HG02759 (cell line): Measurements from ENCODE around the gene FOXJ3.

Experiments used
- ATAC-seq: cut with Tn5 transposase; IDR thresholded peaks from one replicate; pipeline ENCODE4 v1.9.1; 2021; ENCODE audit warnings: mild to moderate bottlenecking, moderate library complexity; ENCODE audit not compliant: unreplicated experiment

Gene FOXJ3

DNA sequence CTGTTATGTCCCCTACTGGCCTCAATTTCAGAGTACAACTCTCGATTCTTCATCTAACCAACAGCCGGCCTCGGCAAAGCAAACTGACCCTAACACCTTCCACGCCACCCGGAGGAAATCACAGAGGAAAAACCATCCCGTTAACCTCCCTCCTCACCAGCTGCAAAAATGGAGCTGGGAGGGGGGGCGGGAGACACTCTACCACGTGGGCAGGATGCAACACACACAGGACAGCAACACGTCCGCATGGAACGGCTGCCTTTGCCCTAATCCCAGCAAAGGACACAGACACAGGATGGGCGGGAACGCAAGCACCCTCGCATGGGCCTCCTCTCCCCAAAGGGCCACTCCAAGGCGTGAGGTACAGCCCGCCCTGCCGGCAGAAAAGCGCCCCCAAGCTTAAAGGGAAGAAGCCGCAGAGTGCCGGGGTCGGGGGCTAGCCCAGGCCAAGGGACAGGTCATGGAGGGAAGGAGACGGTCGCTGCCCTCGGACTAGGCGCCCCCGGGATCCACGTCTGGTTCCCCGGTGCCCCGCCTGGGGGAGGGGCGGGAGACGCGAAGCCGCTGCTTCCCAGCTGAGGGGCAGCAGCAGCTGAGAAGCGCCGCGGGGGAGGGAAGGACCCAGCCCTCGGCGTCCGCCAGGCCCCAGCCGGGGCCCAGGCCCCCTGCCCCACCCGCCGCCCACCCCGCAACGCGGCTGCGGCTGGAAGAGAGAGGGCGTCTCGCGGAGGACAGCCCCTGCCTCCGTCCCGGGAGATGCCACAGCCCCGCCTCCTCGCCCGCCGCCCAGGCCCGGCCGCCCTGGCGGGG lies 590 bp downstream of the FOXJ3 start:
- ATAC-seq = peak; percentile 65

DNA sequence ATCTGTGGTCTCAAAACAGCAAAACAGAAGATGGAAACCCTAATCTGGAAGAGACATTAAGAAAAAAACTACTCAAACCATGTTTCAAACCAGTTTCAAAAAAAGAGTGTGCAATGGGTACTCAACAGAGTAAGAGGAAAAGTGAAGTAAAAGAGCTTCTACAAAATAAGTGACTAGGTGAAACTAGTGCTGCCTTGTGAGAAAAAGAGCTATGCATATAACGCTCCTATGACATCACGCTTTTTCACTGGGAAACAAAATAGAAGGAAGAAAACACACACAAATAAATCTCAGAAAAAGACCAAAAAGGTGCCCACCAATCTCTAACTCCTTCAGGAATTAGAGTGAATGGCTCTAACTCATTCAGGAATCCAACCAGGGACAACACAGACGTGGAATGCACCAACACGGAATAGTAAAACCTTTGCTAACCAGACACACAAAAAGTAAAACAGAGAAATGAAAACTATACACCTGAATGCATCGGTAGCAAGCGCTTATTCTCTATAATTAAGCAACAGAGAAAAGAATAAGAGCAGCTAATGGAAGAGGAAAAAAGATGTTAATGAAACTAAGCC lies 1.3 kb downstream of the FOXJ3 start:
- no peak for ATAC-seq

DNA sequence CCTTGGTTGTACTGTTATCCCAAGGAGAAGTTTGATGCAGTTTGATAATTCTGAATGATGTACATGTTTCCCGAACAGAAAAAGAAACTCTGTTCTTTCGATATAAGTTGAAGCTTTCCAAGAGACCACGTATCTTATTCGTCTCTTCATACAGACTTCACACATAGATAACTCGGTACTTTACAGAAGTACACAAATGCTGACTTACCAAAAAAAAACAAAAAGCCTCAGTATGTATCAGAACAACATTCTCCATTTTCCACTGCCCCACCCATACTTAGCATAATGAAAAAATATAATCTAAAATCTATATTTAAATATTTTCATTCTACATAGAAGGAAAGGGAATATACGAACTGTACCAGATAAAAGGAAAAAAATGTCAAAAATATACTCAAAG lies 2.2 kb downstream of the FOXJ3 start:
- no peak for ATAC-seq

DNA sequence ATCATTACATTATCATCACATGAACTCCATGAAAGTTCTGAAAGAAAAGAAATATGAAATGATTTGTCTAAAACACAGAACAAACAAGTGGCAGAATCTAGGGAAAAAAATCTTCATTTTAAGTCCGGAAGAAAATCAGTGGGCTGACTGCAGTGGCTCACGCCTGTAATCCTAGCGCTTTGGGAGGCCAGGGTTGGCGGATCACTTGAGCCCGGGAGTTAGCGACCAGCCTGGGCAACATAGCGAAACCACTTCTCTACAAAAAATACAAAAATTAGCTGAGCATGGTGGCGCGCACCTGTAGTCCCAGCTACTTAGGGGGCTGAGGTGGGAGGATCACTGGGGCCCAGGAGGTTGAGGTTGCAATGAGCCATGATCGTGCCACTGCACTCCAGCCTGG lies 4.8 kb downstream of the FOXJ3 start:
- no peak for ATAC-seq

DNA sequence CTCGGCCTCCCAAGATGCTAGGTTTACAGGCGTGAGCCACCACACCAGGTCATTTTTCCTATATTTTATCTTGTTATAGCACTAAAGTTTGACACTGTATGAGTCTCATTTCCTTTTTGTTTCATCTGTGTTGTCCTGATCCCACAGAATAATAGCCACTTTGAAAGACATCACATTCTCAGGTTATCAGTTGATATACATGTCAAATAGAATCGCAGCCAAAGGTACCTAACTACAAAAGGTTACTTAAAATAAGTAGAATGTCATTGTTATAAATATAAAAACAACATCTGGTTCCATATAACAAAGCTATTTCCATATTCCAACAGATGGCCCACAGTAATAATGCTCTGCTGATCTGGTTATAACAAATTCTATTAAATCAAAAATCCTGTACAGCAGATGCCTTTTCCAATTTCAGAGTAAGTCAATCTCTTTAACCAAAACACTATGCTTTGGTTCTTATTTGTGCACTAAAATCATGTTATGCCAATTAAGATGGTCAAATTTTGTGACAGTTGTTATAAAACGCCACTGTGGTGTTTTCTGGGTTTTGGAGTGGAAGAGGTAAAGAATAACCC lies 6.0 kb downstream of the FOXJ3 start:
- no peak for ATAC-seq

DNA sequence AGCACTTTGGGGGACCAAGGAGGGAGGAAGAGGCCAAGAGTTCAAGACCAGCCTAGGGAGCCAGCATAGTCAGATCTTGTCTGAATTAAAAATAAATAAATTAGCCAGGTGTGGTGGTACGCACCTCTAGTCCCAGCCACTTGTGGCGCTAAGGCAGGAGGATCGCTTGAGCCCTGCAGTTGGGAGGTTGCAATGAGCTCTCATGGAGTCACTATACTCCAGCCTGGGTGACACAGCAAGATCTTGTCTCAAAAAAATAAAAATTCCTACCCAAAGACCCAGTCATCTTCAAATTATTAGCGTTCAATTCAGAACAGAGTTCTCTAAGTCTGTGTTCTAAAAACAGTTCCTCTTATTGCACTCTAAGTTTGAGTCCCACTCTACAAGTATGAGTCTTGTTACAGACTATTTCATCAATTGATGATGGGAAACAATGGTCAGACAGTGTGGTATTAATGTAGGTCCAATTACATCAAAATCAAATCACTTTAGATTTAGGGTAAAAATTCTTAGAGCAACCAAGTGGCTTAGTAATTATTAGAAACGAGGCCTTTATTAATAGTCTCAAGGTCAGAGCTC lies 6.9 kb downstream of the FOXJ3 start:
- no peak for ATAC-seq

DNA sequence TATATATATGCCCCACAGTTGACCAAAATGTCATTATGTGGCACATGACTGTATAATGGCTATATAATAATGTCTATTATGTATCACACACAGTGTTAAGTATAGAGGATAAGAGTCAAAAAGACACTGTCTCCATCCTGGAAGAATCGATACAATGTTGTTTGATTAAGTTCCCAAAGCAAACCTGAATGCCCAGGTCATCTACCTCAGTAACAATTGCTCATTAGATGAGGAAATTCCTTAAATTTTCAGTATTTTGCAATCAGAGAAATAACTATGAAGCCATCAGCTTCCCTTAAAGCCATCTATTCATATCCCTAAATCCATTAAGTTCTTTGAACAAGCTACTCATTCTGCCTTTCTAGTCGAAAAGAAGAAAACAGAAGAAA lies 10.0 kb downstream of the FOXJ3 start:
- no peak for ATAC-seq

DNA sequence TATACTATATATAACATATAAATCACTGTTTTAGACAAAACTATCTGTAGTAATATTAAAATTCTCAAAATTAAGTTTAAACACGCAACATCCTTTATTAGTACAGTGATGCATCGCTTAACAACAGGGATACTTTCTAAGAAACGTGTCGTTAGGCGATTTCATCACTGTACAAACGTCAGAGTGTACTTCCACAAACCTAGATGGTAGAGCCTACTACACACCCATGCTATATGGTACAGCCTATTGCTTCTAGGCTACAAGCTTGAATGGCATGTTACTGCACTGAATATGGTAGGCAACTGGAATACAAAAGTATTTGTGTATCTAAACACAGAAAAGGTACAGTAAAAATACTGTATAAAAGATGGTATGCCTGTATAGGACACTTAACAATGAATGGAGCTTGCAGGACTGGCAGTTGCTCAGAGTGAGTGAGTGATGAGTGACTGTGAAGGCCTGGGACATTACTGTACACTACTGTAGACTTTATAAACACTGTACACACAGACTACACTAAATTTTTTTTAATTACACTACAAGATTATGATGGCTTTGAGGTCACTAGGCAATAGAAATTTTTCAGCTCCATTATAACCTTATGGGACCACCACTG lies 10.5 kb downstream of the FOXJ3 start:
- no peak for ATAC-seq

DNA sequence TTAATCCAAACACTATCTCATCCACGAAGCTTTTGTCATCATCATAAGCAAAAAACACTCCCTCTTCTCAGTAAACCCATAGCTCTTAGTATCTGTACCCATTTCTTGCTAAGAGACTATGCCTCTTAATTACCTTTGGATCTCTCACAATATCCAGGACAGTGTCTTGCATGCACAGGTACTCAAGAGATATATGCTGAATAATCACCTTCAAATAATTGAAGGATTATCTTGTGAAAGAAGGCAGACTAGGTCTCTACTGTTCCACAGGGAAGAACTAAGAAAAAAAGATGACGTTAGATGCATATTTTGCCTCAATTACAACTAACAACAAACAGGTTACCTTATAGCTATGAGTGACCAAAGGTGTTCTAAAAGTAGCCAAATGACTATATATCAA lies 11.5 kb downstream of the FOXJ3 start:
- no peak for ATAC-seq

DNA sequence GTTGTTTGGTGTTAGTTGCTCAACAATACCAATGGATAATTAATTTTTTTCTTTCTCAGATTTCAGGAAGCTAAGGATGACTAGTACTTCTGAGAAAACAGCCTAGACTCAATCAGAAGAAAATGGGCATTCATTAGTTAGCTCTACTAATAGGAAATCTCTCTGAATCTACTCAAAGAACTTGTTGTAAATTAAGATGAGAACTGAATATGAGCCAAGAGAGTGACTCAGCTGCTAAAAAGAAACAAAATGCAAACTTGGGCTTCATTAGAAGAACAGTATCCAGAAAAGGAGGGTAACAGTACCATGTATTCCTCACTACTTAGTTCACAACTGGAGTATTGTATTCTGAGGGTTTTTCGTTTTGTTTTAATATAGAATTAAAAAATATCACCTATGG lies 12.5 kb downstream of the FOXJ3 start:
- ATAC-seq = no peak

DNA sequence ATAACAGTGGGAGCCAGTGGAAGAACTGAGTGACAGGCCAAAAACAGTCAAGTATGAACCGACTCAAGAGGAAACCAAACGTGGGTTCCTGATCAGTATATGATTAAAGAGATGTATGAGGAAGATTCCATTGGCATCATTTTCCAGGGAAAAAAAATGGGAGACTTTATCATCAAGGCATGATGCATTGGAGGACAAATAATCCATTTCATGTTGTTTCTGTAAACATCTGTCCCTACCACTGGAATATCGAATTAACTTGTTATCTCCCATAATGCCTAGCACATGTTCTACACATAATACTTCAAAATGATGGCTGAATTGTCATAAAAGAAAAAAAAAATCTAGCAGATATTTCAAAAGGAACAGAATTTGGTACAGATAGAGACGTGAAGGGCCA lies 13.3 kb downstream of the FOXJ3 start:
- no peak for ATAC-seq

DNA sequence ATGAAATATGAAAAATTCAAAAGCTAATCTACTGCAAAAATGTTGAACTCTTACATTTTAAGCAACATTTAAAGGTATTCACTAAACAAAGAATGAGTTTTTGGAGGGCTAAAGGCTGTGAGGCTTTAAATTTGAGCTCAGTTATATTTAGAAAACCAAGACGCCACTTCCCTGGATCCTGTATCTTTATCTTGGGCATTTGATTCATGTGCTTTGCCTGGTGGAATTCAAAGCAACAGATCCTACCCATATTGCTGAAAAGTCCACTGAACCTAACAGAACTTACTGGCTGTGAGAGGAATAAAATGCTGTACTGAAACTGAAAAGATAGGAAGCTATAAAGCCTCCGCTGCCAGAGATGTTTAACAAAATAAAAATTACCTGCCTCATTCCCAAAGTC lies 14.3 kb downstream of the FOXJ3 start:
- ATAC-seq = no peak

DNA sequence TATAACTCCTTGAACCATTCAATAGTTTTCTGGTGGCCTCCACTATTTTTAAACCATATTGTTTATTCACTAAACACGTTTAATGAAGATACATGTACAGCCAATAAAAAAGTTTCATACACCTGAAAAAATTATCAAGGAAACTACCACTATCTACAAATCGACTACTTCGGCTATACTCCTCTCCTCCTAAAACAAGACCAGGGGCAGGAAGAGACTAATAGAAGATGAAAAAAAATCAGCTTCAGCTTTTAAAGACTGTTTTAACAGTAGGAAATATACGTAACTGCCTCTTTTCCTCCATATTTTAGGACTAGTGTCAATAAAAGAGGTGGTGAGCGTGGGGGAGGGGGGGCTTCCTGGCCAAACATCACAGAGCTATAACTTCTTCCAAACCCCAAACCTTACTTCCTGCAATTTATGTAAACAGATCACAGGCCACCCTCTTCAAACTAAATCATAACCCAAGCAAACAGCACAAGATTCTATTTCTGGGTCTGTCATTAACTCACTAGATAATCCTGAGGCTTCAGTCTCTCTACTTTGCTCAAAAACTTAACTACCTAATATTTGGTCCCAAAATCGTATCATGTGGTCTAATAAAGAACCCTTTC lies 15.1 kb downstream of the FOXJ3 start:
- no peak for ATAC-seq

DNA sequence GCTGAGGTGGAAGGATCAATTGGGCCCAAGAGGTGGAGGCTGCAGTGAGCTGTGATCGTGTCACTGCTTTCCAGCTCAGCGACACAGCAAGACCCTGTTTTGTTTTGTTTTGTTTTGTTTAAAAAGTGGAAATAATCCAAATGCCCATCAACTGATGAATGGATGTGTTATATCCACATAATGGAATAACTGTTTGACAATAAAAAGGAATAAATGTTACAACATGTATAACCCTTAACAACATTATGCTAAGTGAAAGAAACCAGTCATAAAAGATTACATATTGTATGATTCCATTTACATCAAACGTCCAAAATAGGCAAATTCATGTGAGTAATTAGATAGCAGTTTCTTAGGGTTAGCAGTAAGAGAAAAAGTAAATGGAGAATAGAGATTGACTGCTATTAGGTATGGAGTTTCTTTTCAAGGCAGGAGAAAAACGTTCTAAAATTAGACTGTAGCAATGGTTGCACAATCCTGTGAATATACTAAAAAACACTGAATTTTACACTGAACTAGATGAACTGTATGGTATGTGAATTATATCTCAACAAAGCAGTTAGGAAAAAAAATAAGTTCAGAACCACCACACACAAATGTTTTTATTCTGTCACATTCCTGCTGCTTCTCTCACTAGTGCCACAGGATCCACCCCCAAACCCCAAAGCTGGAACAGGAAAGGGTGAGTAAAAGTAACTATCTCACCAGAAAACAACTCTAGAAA lies 15.7 kb downstream of the FOXJ3 start:
- no peak for ATAC-seq

DNA sequence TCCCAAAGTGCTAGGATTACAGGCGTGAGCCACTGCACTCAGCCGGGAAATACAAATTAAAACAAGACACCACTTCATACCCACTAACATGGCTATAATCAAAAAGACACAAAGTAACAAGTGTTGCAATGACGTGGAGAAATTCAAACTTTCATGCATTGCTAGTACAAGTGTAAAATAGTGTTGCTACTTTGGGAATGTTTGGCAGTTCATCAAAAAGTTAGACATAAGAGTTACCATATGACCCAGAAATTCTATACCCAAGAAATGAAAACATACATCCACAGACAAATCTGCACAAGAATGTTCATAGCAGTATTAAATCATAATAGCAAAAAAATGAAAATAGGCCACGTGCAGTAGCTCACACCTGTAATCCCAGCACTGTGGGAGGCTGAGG lies 16.4 kb downstream of the FOXJ3 start:
- ATAC-seq = no peak

DNA sequence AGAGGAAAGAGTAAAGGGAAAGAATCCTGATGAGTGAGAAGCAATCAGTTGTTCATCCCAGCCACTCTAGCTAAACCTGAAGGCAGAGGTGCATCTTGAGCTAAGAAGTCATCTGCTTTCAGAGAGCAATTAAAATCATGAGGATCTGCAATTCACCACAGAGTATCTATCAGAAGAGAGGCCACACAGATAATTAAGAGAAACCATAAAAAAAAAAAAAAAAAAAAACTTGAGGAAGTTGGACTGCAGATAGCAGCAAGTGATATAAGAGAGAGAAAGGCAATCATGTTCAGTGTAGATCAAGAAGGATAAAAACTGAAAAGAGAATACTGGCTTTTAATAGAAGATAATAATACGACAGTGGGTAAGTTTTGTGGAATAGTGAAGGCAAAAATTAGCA lies 17.7 kb downstream of the FOXJ3 start:
- no peak for ATAC-seq

DNA sequence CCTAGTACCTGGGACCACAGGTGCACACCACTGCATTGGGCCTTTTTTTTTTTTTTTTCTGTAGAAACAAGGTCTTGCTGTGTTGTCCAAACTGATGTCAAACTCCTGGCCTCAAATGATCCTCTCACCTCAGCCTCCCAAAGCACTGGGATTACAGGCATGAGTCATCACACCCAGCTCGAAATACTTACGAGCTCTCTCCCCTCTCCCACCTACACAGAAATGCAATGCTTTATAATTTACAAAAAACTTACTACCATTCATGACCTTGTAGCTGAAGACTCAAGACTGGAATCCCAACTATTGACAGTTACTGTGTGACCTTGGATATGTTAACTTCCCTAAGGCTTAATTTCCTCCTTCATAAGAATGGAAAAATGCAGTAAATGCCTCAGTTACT lies 18.7 kb downstream of the FOXJ3 start:
- no peak for ATAC-seq

DNA sequence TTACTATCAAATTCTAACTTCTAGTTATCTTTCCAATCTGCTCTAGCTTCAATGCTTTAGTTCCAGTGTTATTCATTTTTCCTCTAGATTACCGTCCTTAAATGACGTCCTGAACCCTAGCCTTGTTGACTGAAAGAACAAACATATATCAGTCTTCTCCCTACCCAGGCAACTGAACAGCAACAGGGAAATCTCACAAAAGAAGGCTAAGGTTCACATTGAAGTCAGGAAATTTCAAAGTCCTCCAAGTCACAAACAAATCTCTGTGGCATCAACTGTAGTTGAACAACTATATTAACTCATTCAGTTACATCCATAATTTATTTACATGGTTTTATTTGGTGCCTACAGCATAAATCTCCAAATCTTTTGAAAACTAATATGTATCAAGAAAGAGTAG lies 19.5 kb downstream of the FOXJ3 start:
- no peak for ATAC-seq

DNA sequence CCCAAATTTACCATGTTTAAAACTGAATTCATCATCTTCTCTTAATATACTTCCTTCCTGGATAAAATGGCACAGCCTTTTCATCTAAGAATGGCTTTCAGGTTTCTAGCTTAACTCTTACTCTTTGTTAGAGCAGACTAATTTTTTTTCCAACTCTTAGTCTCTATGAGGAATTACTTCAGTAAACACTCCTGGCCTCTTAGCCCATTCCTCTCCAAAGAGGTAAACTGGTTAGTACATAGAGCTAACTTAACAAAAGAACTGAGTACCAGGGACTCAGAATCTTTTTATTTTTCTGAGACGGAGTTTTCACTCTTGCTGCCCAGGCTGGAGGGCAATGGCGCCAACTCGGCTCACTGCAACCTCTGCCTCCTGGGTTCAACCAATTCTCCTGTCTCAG lies 21.1 kb downstream of the FOXJ3 start:
- ATAC-seq = no peak

DNA sequence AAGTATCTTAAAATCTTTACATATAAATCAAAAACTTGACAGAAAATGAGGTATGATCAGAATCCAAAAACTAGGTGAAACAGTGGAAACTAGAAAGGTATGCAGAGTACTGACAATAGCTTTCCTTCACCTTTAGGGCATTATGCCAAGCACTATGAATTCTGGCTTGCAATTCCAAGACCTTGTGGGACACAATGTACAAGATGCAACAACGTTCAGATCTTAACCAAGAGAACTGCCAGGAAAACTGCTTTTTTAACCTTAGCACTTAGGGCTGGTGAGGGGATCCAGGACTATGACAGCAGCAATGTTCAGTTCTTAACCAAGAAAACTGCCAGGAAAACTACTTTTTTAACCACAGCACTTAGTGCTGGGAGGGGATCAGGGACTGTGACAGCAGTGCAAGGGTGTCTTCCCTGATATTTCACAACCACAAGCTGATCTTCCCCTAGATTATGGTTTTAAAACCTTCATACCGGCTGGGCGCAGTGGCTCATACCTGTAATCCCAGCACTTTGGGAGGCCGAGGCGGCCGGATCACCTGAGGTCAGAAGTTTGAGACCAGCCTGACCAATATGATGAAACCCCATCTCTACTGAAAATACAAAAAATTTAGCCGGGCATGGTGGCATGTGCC lies 22.3 kb downstream of the FOXJ3 start:
- no peak for ATAC-seq
